ENCODE measurements around the gene NKX6-1.

Gene NKX6-1

DNA sequence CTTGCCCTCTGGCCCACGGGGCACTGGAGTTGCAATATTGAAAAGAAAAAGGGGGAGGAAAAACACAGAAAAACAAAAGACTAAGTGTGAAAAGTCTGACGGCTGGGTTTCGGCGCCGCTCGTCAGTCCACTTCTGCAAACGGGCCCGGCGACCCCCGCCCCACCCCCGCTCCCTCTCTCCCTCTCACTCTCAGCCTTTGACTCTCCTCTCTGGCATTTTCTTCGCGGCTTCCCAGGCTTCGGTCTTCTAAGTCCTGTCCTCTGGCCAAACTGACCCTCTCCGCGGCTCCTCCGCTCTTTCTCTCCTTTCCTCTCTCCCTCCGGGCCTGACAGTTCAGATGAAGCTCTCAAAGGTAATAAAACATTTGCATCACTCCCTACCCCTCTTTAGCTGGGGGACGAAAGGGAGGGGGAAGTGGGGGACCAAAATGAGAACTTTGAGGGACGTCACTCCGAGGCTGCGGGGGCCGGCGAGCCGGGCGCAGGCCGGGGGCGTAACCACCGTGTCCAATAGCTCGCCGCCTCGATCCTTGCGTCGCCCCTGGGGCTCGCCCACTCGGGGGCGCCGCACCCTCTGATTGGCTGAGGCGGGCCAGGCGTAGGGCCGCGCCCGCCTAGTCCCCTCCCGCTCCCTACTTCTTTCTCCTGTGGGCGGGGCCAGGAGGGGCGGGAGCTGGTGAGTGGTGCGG, at the start of gene NKX6-1:
NKX6-1 (minus strand) TSS at position 358 of the 689 bp plus-strand sequence. CDS start 1,064 bp downstream, outside the sequence.
- DNase-seq, result no peak

GRCh38 chr4:84547211-84547610, 48.1 kb upstream of the NKX6-1 start:
- no peak for DNase-seq

DNA sequence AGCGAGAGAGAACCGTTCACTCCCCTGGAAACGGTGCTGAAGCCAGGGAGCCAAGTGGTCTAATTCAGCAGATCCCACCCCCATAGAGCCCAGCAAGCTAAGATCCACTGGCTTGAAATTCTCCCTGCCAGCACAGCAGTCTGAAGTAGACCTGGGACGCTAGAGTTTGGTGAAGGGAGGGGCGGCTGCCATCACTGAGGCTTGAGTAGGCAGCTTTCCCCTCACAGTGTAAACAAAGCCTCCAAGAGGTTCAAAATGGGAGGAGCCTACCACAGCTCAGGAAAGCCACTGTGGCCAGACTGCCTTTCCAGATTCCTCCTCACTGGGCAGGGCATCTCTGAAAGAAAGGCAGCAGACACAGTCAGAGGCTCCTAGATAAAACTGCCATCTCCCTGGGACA, 46.0 kb upstream of the NKX6-1 start:
- DNase-seq, result no peak

- no peak for DNase-seq
Measured at GRCh38 chr4:84535901-84536300, 36.8 kb upstream of the NKX6-1 start.

- no peak for DNase-seq
Measured at GRCh38 chr4:84531689-84532088, 32.6 kb upstream of the NKX6-1 start.

DNA sequence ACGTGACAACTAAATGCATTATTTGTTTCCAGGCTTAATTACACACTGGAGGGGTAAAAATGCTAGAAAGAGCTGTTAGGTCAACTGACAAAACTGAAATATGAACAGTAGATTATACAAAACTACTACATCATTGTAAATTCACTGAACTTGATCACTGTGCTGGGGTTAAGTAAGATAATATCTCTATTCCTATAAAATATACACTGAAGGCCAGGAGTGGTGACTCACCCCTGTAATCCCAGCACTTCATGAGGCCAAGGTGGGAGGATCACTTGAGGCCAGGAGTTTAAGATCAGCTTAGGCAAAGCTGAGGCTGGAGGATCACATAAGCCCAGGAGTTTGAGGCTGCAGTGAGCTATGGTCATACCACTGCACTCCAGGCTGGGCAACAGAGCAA, 31.8 kb upstream of the NKX6-1 start:
- DNase-seq, result no peak

GRCh38 chr4:84530454-84530853, 31.4 kb upstream of the NKX6-1 start:
- DNase-seq, result no peak

DNA sequence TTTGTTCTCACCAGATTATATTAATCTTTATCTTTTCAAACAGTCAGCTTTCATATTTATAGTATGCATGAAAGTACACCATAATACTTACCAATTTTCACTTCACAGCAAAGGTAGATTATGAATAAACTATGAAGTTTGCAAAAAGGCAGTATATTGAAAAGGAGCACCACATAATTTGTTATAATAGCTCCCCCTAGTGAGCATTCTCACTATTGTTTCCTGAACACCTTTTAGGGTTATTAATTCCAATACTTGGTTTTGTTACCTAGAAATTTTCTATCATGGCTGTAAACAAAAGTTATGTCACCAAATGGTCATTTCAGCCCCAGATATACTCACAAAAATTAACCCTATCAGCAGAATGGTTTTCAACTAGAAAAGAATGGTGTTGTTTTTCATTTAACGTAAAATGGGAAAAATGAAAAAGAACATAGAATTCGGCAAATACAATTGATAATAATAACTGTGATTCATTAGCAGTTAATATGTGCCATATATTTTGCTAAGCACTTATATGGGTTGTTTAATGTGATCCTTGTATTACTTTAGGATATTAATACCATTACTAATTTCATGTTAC, 30.2 kb upstream of the NKX6-1 start:
- no peak for DNase-seq

DNA sequence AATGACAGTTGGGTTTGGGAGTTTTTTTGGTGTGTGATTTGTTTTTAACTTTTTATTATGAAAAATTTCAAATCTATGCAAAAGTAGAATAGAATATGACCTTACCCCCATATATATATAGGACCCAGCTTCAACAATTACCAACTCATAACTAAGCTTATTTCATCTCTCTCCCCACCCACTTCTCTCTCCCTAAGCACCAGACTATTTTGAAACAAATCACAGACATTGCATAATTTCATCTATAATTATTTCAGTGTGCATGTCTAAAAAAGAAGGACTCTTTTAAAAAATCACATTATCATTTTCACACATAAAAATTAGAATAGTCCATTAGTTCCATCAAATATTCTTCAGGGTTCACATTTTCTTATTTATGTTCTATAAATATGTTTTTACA, 28.3 kb upstream of the NKX6-1 start:
- DNase-seq, result no peak

- no peak for DNase-seq
Measured at GRCh38 chr4:84515075-84515474, 16.0 kb upstream of the NKX6-1 start.

- no peak for DNase-seq
Measured at GRCh38 chr4:84512277-84512676, 13.2 kb upstream of the NKX6-1 start.

DNA sequence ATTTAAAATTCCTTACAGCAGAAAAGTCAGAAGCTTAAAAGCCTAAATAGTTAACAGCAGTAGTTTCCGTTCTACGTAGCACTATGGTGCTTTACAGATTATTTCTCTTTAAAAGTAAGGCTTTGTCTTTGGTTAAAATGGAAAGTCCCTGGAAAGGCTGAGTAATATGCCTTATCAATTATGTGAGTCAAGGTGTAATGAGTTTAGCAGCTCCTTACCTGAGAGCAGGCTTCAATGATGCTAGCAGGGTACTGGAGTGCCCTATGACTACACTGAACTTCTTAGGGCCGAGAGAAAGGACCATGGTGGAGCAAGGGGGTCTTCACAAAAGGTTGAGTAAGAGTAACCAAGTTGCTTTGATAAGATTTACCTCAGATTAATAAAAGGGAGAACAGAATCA, 12.6 kb upstream of the NKX6-1 start:
- DNase-seq, result no peak

- DNase-seq, result no peak
Measured at GRCh38 chr4:84507941-84508340, 8.8 kb upstream of the NKX6-1 start.

DNA sequence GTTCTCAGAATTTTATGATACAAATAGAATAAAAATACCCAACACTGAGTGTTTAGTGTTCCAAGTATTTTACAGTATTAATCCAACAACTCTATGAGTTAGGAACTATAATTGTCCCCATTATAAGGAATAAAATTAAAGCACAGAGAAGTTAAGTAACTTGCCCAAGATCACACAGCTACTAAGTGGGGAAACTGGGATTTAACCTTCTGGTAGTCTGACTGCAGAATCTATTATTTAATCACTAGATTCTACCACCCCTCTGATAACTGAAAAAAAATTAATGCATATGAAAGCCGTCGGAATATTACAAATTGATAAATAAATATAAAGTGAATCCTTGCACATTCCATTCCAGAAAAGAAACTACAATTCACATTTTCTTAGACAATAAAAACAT, 5.7 kb upstream of the NKX6-1 start:
- no peak for DNase-seq

GRCh38 chr4:84503495-84504437, 4.7 kb upstream of the NKX6-1 start:
- no peak for DNase-seq

DNA sequence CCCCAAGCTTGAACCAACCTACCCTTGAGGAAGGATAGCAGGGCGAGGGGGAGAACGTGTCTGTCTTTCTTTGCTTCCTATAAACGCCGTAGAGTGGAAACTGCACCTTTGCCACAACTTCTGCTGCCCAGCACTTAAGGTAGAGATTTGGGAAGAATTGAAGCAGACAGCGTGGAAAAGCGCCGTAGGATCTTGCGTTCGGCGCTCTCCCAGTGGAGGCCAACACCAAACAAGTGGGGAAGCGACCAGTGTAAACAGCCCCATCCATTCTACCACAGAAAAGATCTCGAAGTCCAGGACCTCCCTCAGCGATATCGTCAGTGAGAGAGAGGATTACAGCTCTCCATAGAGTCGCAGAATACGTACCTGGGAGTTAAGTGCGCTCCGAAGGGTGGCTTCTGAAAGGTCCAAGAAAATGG, 3.9 kb upstream of the NKX6-1 start:
- no peak for DNase-seq

DNA sequence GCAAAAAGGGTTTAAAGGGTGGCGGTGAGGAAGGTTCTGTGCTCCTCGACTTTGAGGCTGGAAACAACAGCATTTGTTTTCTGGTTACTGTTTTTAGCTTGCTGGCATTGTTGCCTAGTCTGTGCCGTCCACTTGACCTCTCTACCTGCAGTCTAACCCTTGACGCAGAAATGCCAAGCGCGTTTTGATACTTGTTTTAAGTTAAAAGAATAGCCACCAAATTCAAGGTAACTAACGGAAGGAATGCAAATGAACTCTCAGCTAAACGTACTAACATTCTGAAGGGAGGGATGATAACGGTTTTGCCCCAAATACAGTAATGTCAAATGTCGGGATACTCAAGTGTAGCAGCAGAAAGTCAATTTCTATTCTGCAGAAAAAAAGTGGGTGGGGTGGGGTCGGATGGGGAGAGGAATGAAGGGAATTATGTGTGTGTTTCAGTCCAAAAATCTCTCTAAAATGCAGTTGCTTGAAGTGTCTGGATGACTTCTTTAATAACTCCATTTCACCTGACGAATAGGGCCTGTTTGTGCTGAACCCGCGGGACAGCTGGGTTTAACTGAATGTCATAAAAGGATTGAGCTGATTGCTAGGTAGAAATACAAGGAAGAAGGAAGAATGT, 3.4 kb upstream of the NKX6-1 start:
- DNase-seq, result no peak

GRCh38 chr4:84501721-84502267, 2.7 kb upstream of the NKX6-1 start:
- no peak for DNase-seq

GRCh38 chr4:84501202-84501503, 2.1 kb upstream of the NKX6-1 start:
- DNase-seq, result no peak

GRCh38 chr4:84500386-84501201, 1.5 kb upstream of the NKX6-1 start:
- DNase-seq, result no peak

- DNase-seq, result no peak
Measured at GRCh38 chr4:84499624-84499982, 511 bp upstream of the NKX6-1 start.

GRCh38 chr4:84498203-84498934, 723 bp downstream of the NKX6-1 start:
- no peak for DNase-seq

Data from stimulated activated CD4-positive, alpha-beta T cell treated with anti-CD3 and anti-CD28 coated beads, Interleukin-4, amount 100 ng/mL, for 4 hours (primary cell).